ENCODE measurements around the gene GANC.

Gene GANC

GRCh38 chr15:42385980-42386700 is 113.1 kb downstream of the GANC start:
- no peak for DNase-seq

- DNase-seq: no peak
Measured at GRCh38 chr15:42387603-42388002, 114.6 kb downstream of the GANC start.

- DNase-seq: no peak
Measured at GRCh38 chr15:42392309-42393024, 119.5 kb downstream of the GANC start.

- no peak for DNase-seq
Measured at GRCh38 chr15:42394106-42394505, 121.1 kb downstream of the GANC start.

- no peak for DNase-seq
Measured at GRCh38 chr15:42395838-42396237, 122.8 kb downstream of the GANC start.

- no peak for DNase-seq
Measured at GRCh38 chr15:42401544-42402454, 128.8 kb downstream of the GANC start.

- DNase-seq: no peak
Measured at GRCh38 chr15:42402455-42403205, 129.6 kb downstream of the GANC start.

GRCh38 chr15:42403389-42403788 is 130.4 kb downstream of the GANC start:
- no peak for DNase-seq

- DNase-seq: no peak
Measured at GRCh38 chr15:42404461-42405235, 131.6 kb downstream of the GANC start.

- no peak for DNase-seq
Measured at GRCh38 chr15:42405863-42406482, 133.0 kb downstream of the GANC start.
